Fibroblast of villous mesenchyme (primary cell): ENCODE data around the gene SSBP1. TPM values are rescaled to one million over a fixed set of nuclear protein-coding genes. Genes with fewer than 3 reads are reported as not detected.

ENCODE experiments used
- DNase-seq: peaks from one replicate; pipeline ENCODE4 v3.0.0-alpha.2; 2010; ENCODE audit warnings: low read depth
- H3K4me3 ChIP-seq: 2 replicates; pipeline ENCODE4 v1.5.1; 2011; ENCODE audit warnings: low read depth, mild to moderate bottlenecking, low read length
- CTCF ChIP-seq: IDR thresholded peaks from 2 replicates; pipeline ENCODE4 v1.5.1; 2012; ENCODE audit warnings: low read depth, mild to moderate bottlenecking, low read length; ENCODE audit not compliant: insufficient read depth
- total RNA-seq: library from RNA; depleted of rRNA; stranded (reverse); fragments of >200 nt; gene quantifications from 2 replicates; pipeline ENCODE4 v1.2.3, GENCODE V29; 2012

The SSBP1 gene
- total RNA-seq, 1 donor: 105 TPM

GRCh38 chr7:141715794-141716689, 22.1 kb upstream of the SSBP1 start:
- H3K4me3 ChIP-seq: no peak overlapping the region

GRCh38 chr7:141717450-141717849, 20.7 kb upstream of the SSBP1 start:
- DNase-seq: no peak
- TF ChIP-seq CTCF: no peak
- H3K4me3 ChIP-seq: no peak overlapping the region

More at GRCh38 chr7:141715794-141716689, 22.1 kb upstream of the SSBP1 start:
- DNase-seq: no peak
- TF ChIP-seq CTCF: no peak

GRCh38 chr7:141722529-141722928, 15.6 kb upstream of the SSBP1 start:
- H3K4me3 ChIP-seq: no peak overlapping the region
- no peak for TF ChIP-seq CTCF
- no peak for DNase-seq

- no peak for DNase-seq
- H3K4me3 ChIP-seq: no peak overlapping the region
- no peak for TF ChIP-seq CTCF
Measured at GRCh38 chr7:141729020-141729419, 9.1 kb upstream of the SSBP1 start.

- no peak for TF ChIP-seq CTCF
- H3K4me3 ChIP-seq: no peak overlapping the region
- DNase-seq: no peak
Measured at GRCh38 chr7:141731476-141732149, 6.5 kb upstream of the SSBP1 start.

- peak; percentile 45 for DNase-seq
- H3K4me3 ChIP-seq: peak overlapping the region; percentile 74
- TF ChIP-seq CTCF: no peak
Measured at GRCh38 chr7:141737118-141737835, 881 bp upstream of the SSBP1 start.
